H1 (cell line): Measurements from ENCODE around the gene PRX. TPM values are rescaled to one million over a fixed set of nuclear protein-coding genes. Genes with fewer than 3 reads are reported as not detected.
A peak's percentile ranks its signal among the peaks of the same experiment; 100 is the strongest.

Source experiments
- ASH2L ChIP-seq: fragments of 200-600, 300-600 bp; sonication (generic); IDR thresholded peaks from one replicate; pipeline ENCODE4 v1.7.1; 2017; ENCODE audit warnings: low read length
- BACH1 ChIP-seq: IDR thresholded peaks from 2 replicates; pipeline ENCODE4 v1.6.1; 2012; ENCODE audit warnings: low read length, improper control_type of control experiment
- CBX5 ChIP-seq: fragments of 300-800, 300-1000 bp; sonication (generic); IDR thresholded peaks from 2 replicates; pipeline ENCODE4 v1.7.1; 2016; ENCODE audit warnings: antibody characterized with exemption, low read length, low read depth
- CREB1 ChIP-seq: IDR thresholded peaks from 2 replicates; pipeline ENCODE4 v1.6.1; 2012; ENCODE audit warnings: inconsistent platforms
- EGR1 ChIP-seq: IDR thresholded peaks from 2 replicates; pipeline ENCODE4 v1.6.1; 2011; ENCODE audit warnings: low read depth, low read length, borderline replicate concordance
- HDAC2 ChIP-seq, 2 experiments: fragments of 300-600 bp in 1 of 2; sonication (generic) in 1 of 2; IDR thresholded peaks; 2 replicates each; pipeline ENCODE4 v1.6.1; 2011 to 2012; ENCODE audit warnings: low read depth in 2 of 2, low read length in 2 of 2, mild to moderate bottlenecking in 2 of 2, moderate library complexity in 2 of 2, borderline replicate concordance in 1 of 2, inconsistent platforms in 1 of 2
- JUND ChIP-seq: IDR thresholded peaks from 2 replicates; pipeline ENCODE4 v1.6.1; 2011; ENCODE audit warnings: mild to moderate bottlenecking, improper control_type of control experiment, low read length
- PHF8 ChIP-seq: fragments of 200-600 bp; sonication (generic); conservative IDR thresholded peaks from 2 replicates; pipeline ENCODE4 v1.7.1; 2012; ENCODE audit warnings: low read depth, mild to moderate bottlenecking, inconsistent platforms, low read length, moderate library complexity
- POLR2A ChIP-seq, 2 experiments: IDR thresholded peaks; 1 replicate in 1 of 2; 2 replicates in 1 of 2; pipeline ENCODE4 v1.6.1; 2011; ENCODE audit warnings: low read depth in 2 of 2, low read length in 2 of 2, mild to moderate bottlenecking in 2 of 2; ENCODE audit errors: control extremely low read depth in 1 of 2
- RBBP5 ChIP-seq: IDR thresholded peaks from 2 replicates; pipeline ENCODE4 v1.7.1; 2012; ENCODE audit warnings: low read depth, mild to moderate bottlenecking, inconsistent platforms, low read length, moderate library complexity, borderline replicate concordance
- SIN3A ChIP-seq, 2 experiments: IDR thresholded peaks in 1 of 2; conservative IDR thresholded peaks in 1 of 2; 2 replicates each; pipeline ENCODE4 v1.6.1; 2011 to 2012; ENCODE audit warnings: low read length in 2 of 2, improper control_type of control experiment in 1 of 2, low read depth in 1 of 2, mild to moderate bottlenecking in 1 of 2
- SIX5 ChIP-seq: IDR thresholded peaks from 2 replicates; pipeline ENCODE4 v1.6.1; 2011; ENCODE audit warnings: mild to moderate bottlenecking, low read depth, low read length
- SP1 ChIP-seq: IDR thresholded peaks from 2 replicates; pipeline ENCODE4 v1.6.1; 2011; ENCODE audit warnings: low read depth, low read length
- SP4 ChIP-seq: IDR thresholded peaks from 2 replicates; pipeline ENCODE4 v1.6.1; 2012; ENCODE audit warnings: low read length, inconsistent platforms
- TAF1 ChIP-seq: IDR thresholded peaks from 2 replicates; pipeline ENCODE4 v1.6.1; 2011; ENCODE audit warnings: mild to moderate bottlenecking, low read depth, low read length
- TAF7 ChIP-seq: optimal IDR thresholded peaks from 2 replicates; pipeline ENCODE3; 2011; ENCODE audit warnings: low read depth, mild to moderate bottlenecking, inconsistent platforms, low read length, moderate library complexity, borderline replicate concordance
- TCF12 ChIP-seq: IDR thresholded peaks from 2 replicates; pipeline ENCODE4 v1.6.1; 2011; ENCODE audit warnings: low read depth, mild to moderate bottlenecking, low read length
- polyA plus RNA-seq, 7 experiments: library from polyadenylated mRNA; depleted of rRNA in 3 of 7; stranded (reverse) in 5 of 7; unstranded in 2 of 7; fragments of >200 nt in 5 of 7; fragments of 200-250 nt in 2 of 7; gene quantifications; 1 replicate in 5 of 7; 2 replicates in 1 of 7; 4 replicates in 1 of 7; pipeline versions ENCODE4 v1.2.1 to v1.2.3, GENCODE V29; 2011 to 2013; ENCODE audit warnings: missing spikeins in 2 of 7, mixed read lengths in 2 of 7
- total RNA-seq: library from RNA; stranded (reverse); fragmentation: NEBNext Ultra II Directional; extraction: Animal tissue kit (Norgen Biotek cat#: 25700); gene quantifications from 2 replicates; pipeline ENCODE4 v1.2.1, GENCODE V29; 2021
- TF ChIP-seq, protein P1 (sequence below), 3 experiments: IDR thresholded peaks; 1 replicate in 2 of 3; 2 replicates in 1 of 3; pipeline versions ENCODE4 v1.5.1 to v1.6.1; 2011; ENCODE audit warnings: low read length in 3 of 3, mild to moderate bottlenecking in 3 of 3, inconsistent platforms in 2 of 3, low read depth in 1 of 3, moderate library complexity in 1 of 3; ENCODE audit not compliant: insufficient read depth in 1 of 3; ENCODE audit errors: control extremely low read depth in 1 of 3

PRX gene
- total and polyA plus RNA-seq, 2 of the 8 experiments (the other 6 are each of a cell fraction or from before 2014, with no cell fraction given): 2.8 to 5.8 TPM

DNA sequence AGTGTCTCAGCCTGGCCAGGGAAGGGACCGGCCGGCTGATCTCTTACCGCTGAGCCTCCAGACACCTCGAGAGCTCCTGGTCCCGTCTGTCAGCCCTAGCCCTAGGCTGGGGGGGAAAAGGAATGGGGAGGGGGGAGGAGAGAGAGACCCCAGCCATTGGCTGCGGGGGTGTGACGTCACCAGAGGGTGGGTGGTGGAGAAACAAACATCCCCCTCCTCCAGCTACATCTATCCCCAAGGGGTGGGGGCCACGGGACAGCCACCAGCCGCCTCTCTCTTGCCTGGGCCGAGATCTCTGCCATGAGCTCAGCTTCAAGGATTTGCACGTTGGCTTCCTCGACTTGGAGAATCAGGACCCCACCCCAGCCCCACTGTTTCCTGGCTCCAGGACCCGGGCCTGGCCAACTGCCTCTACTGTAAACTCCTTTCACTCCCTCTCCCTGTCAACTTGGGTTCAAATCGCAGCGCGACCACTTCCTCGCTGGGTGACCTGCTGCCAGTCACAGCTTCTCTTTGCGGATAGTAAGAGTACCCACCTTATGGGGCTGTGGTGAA is at the start of gene PRX (continued):
- TF ChIP-seq PHF8 (no peak), TCF12 (no peak), POLR2A (IDR thresholded peaks at IDR 0.05; ENCODE audit: control extremely low read depth in 1 of 2, low read depth in 2 of 2, low read length in 2 of 2) (peak in 1 of 2 experiments; percentile 64; a peak in 2 of 3 replicates), SP4 (no peak), HDAC2 (IDR thresholded peaks at IDR 0.05; ENCODE audit: borderline replicate concordance in 1 of 2, low read depth in 2 of 2, low read length in 2 of 2) (no peak), CREB1 (peak; percentile 83), EGR1 (no peak), JUND (peak; percentile 60; the same call in 1 of the 2 replicates), BACH1 (no peak), TAF1 (peak; percentile 71; the same call in 1 of the 2 replicates), SIX5 (no peak), SP1 (peak; percentile 61; the same call in 1 of the 2 replicates), RBBP5 (no peak), SIN3A (conservative IDR thresholded peaks at IDR 0.05 in 1 of 2, IDR thresholded peaks at IDR 0.05 in 1 of 2; ENCODE audit: low read depth in 1 of 2, low read length in 2 of 2) (peak in 1 of 2 experiments; percentile 57; a peak in 1 of 4 replicates), ASH2L (peak; percentile 50), CBX5 (no peak), TAF7 (no peak)
- TF ChIP-seq, protein P1, sequence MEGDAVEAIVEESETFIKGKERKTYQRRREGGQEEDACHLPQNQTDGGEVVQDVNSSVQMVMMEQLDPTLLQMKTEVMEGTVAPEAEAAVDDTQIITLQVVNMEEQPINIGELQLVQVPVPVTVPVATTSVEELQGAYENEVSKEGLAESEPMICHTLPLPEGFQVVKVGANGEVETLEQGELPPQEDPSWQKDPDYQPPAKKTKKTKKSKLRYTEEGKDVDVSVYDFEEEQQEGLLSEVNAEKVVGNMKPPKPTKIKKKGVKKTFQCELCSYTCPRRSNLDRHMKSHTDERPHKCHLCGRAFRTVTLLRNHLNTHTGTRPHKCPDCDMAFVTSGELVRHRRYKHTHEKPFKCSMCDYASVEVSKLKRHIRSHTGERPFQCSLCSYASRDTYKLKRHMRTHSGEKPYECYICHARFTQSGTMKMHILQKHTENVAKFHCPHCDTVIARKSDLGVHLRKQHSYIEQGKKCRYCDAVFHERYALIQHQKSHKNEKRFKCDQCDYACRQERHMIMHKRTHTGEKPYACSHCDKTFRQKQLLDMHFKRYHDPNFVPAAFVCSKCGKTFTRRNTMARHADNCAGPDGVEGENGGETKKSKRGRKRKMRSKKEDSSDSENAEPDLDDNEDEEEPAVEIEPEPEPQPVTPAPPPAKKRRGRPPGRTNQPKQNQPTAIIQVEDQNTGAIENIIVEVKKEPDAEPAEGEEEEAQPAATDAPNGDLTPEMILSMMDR (IDR thresholded peaks at IDR 0.05; ENCODE audit: control extremely low read depth in 1 of 3, insufficient read depth in 1 of 3, low read depth in 1 of 3, low read length in 3 of 3): no peak; a peak in 1 of 4 replicates
